ENCODE data around the gene IGFL4. TPM values are rescaled to one million over a fixed set of nuclear protein-coding genes. Genes with fewer than 3 reads are reported as not detected.

Gene IGFL4
- polyA plus RNA-seq, 3 donors, result not detected

DNA sequence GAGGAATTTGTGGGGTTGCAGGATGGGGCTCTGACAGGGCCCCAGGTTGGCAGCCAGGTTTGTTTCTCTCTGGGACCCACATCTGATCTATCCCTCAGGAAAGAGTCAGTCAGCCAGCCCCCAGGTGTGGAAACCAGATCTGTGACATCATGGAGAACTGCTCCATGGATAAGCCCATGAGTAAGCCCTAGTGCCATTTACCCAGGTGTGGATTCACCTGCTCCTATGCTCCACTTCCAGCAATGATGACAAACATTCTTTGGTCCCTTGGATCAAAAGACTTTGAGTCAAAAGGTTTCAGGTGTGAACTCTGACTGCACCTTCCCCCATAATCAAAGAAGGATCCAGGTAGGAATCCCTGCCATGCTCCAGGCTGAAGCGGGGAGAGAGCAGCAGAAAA lies 26.9 kb upstream of the IGFL4 start:
- no peak overlapping the region for H3K4me2 ChIP-seq (replicated peaks; ENCODE audit: extremely low read depth, low read length, poor library complexity, severe bottlenecking)
- no peak for DNase-seq
- no peaks in the 10 kb centered on the region for H3K9me3 ChIP-seq (replicated peaks in 1 of 2; ENCODE audit: control insufficient read depth in 1 of 2, insufficient read depth in 1 of 2, low read length in 2 of 2)
- TF ChIP-seq, protein P1, sequence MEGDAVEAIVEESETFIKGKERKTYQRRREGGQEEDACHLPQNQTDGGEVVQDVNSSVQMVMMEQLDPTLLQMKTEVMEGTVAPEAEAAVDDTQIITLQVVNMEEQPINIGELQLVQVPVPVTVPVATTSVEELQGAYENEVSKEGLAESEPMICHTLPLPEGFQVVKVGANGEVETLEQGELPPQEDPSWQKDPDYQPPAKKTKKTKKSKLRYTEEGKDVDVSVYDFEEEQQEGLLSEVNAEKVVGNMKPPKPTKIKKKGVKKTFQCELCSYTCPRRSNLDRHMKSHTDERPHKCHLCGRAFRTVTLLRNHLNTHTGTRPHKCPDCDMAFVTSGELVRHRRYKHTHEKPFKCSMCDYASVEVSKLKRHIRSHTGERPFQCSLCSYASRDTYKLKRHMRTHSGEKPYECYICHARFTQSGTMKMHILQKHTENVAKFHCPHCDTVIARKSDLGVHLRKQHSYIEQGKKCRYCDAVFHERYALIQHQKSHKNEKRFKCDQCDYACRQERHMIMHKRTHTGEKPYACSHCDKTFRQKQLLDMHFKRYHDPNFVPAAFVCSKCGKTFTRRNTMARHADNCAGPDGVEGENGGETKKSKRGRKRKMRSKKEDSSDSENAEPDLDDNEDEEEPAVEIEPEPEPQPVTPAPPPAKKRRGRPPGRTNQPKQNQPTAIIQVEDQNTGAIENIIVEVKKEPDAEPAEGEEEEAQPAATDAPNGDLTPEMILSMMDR (IDR thresholded peaks at IDR 0.05), result no peak
- Mint-ChIP-seq H3K4me1 (peaks cover 16% of the 10 kb centered on the region), H3K27ac (no peak overlapping the region), H3K36me3 (no peaks in the 10 kb centered on the region), H3K4me3 (peak overlapping the region in 1 of 2 donors; percentile 23), H3K27me3 (ENCODE audit: low read depth in 3 of 3) (peaks cover 62 to 89% (median 69%) of the 10 kb centered on the region in 3 donors), H3K9me3 (peaks cover 0 to 3% (median 0%) of the 10 kb centered on the region in 7 donors)
- H3K27me3 ChIP-seq (ENCODE audit: control insufficient read depth in 2 of 2, insufficient read depth in 2 of 2, low read length in 2 of 2), result peaks cover 55 to 68% of the 10 kb centered on the region in 2 donors
- no peak overlapping the region for H3K4me3 ChIP-seq (replicated peaks in 1 of 3; ENCODE audit: low read depth in 2 of 3, low read length in 3 of 3)
- no peak overlapping the region for H3K27ac ChIP-seq (ENCODE audit: low read depth in 1 of 2, low read length in 2 of 2)
- H2AFZ ChIP-seq (ENCODE audit: insufficient read depth, low read depth, low read length, poor library complexity, severe bottlenecking), result no peak overlapping the region
- no peak overlapping the region for H3K9ac ChIP-seq (ENCODE audit: insufficient read depth, low read length, poor library complexity, severe bottlenecking)
- no peaks in the 10 kb centered on the region for H3K79me2 ChIP-seq (ENCODE audit: insufficient read depth, low read length)
- H3K36me3 ChIP-seq (replicated peaks in 1 of 2; ENCODE audit: control insufficient read depth in 1 of 2, insufficient read depth in 2 of 2, low read length in 2 of 2), result no peaks in the 10 kb centered on the region
- H3K4me1 ChIP-seq (ENCODE audit: control insufficient read depth in 1 of 2, insufficient read depth in 2 of 2, low read length in 2 of 2), result peaks cover 10 to 12% of the 10 kb centered on the region in 2 donors
- 100% methylated on average over 1 of the region's 1 CpG for WGBS (ENCODE audit: insufficient coverage)
- intact Hi-C loops (cut with micrococcal nuclease), result no loop called here
- no peaks in the 10 kb centered on the region for H4K20me1 ChIP-seq (ENCODE audit: insufficient read depth, low read length)

DNA sequence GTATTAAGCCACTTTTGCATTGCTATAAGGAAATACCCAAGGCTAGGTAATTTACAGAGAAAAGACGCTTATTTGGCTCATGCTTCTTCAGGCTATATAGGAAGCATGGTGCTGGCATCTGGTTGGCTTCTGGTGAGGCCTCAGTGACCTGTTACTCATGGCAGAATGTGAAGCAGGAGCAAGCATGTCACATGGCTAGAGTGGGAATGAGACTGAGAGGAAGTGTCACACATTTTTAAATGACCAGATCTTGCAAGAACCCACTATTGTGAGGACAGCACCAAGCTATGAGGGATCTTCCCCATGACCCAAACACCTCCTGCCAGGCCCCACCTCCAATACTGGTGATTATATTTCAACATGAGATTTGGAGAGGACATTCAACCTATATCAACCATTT lies 25.7 kb upstream of the IGFL4 start:
- Histone ChIP-seq H3K4me3 (replicated peaks in 1 of 3; ENCODE audit: low read depth in 2 of 3, low read length in 3 of 3) (no peak overlapping the region), H3K9ac (ENCODE audit: insufficient read depth, low read length, poor library complexity, severe bottlenecking) (no peak overlapping the region), H3K4me1 (ENCODE audit: control insufficient read depth in 1 of 2, insufficient read depth in 2 of 2, low read length in 2 of 2) (peaks cover 10 to 12% of the 10 kb centered on the region in 2 donors), H4K20me1 (ENCODE audit: insufficient read depth, low read length) (no peaks in the 10 kb centered on the region), H3K27ac (ENCODE audit: low read depth in 1 of 2, low read length in 2 of 2) (no peak overlapping the region), H3K36me3 (replicated peaks in 1 of 2; ENCODE audit: control insufficient read depth in 1 of 2, insufficient read depth in 2 of 2, low read length in 2 of 2) (no peaks in the 10 kb centered on the region), H2AFZ (ENCODE audit: insufficient read depth, low read depth, low read length, poor library complexity, severe bottlenecking) (no peak overlapping the region), H3K9me3 (replicated peaks in 1 of 2; ENCODE audit: control insufficient read depth in 1 of 2, insufficient read depth in 1 of 2, low read length in 2 of 2) (peaks cover 0 to 3% of the 10 kb centered on the region in 2 donors), H3K4me2 (replicated peaks; ENCODE audit: extremely low read depth, low read length, poor library complexity, severe bottlenecking) (no peak overlapping the region), H3K79me2 (ENCODE audit: insufficient read depth, low read length) (no peaks in the 10 kb centered on the region), H3K27me3 (ENCODE audit: control insufficient read depth in 2 of 2, insufficient read depth in 2 of 2, low read length in 2 of 2) (peaks cover 51 to 66% of the 10 kb centered on the region in 2 donors)
- H3K27me3 Mint-ChIP-seq (ENCODE audit: low read depth in 3 of 3), result peaks cover 59 to 83% (median 61%) of the 10 kb centered on the region in 3 donors
- no peaks in the 10 kb centered on the region for H3K36me3 Mint-ChIP-seq
- 100% methylated on average over 1 of the region's 1 CpG for WGBS (ENCODE audit: insufficient coverage)
- TF ChIP-seq, protein P1 (IDR thresholded peaks at IDR 0.05), result no peak
- peaks cover 15% of the 10 kb centered on the region for H3K4me1 Mint-ChIP-seq
- H3K4me3 Mint-ChIP-seq, result peak overlapping the region in 1 of 2 donors; percentile 61
- H3K9me3 Mint-ChIP-seq, result peaks cover 0 to 6% (median 0%) of the 10 kb centered on the region in 7 donors
- no peak overlapping the region for H3K27ac Mint-ChIP-seq
- peak in 1 of 3 donors; percentile 28 for DNase-seq
- intact Hi-C loops (cut with micrococcal nuclease), result no loop called here
